GM19328 (cell line): ENCODE data around the gene CARD18.

Experiments used
- ATAC-seq: cut with Tn5 transposase; IDR thresholded peaks from one replicate; pipeline ENCODE4 v1.9.1; 2021; ENCODE audit warnings: mild to moderate bottlenecking, moderate library complexity; ENCODE audit not compliant: unreplicated experiment

Gene CARD18, protein sequence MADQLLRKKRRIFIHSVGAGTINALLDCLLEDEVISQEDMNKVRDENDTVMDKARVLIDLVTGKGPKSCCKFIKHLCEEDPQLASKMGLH

GRCh38 chr11:105139669-105140068 lies at the start of gene CARD18:
Gene CARD18 (minus strand): TSS chr11:105139769. CDS start chr11:105139726, 43 bp downstream.
- no peak for ATAC-seq

DNA sequence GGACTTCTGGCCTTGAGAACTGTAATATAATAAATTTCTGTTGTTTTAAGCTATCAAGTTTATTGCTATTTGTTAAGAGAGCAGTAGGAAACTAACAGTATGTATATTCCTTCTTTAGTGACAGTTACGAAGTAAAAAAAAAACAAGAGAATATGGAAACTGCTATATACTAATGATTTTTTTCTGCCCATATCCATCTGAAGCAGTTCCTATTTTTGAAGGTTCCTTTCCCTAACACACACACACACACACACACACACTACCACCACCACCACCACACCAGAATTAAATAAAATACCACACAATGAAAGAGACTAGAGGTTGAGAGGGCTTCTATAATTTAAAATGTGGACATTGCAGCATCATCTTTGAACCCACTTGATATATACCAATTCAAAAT lies 44.4 kb upstream of the CARD18 start:
- ATAC-seq: no peak

DNA sequence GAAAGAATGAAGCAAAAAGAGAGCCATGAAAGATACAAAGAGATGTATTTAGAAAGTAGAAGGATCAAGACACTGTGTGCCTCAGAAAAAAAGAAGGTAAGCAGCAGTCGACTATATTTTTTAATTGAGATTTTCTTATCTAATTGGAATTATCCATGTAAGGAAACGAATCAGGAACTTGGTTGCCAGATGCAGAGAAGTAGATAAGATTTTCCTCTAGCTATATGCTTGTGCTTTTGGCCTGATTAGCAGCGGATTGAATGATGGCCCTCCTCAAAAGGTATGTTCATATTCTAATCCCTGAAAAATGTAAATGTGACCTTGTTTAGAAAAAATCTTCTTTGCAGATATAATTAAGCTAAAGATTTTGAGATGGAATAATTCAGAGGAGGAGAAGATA lies 43.9 kb upstream of the CARD18 start:
- ATAC-seq: no peak

GRCh38 chr11:105181521-105181920 lies 42.0 kb upstream of the CARD18 start:
- ATAC-seq: no peak

GRCh38 chr11:105181100-105181499 lies 41.5 kb upstream of the CARD18 start:
- no peak for ATAC-seq

DNA sequence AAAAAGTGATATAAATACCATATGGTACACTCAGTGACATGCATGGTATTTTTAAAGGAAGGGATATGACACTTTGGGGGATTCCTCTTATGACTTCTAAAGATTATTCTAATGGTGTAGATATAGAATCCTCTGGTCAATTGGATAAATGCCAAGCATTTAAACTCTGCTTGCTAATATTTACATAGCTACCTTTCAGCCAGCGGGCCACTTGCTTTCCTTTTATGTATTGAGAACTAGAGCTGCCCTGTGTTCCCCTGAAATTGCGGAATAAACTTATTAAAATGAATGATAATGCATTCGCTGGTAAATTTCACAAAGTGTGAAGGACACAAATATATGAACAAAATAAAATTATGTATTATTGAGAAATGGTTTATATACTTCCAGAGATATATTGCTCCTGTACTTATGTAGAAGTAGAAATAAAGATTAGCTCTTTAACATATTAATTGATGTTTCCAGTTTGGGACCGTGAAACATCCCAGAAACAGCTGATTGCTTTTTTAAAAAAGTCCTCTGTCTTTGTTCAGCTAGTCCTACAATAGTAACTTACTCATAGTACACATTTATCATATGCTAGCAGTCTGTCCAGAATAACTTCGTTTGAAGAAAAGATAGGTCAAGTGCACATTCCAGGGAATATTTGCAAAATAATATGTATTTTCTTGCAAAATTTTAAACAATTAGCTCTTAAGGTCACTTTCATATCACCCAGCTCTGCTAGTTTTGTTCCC lies 40.1 kb upstream of the CARD18 start:
- no peak for ATAC-seq

- ATAC-seq: no peak
These were observed 38.1 kb upstream of the CARD18 start for GRCh38 chr11:105177658-105178057.

- no peak for ATAC-seq
These were observed 28.9 kb upstream of the CARD18 start for GRCh38 chr11:105168457-105168856.

DNA sequence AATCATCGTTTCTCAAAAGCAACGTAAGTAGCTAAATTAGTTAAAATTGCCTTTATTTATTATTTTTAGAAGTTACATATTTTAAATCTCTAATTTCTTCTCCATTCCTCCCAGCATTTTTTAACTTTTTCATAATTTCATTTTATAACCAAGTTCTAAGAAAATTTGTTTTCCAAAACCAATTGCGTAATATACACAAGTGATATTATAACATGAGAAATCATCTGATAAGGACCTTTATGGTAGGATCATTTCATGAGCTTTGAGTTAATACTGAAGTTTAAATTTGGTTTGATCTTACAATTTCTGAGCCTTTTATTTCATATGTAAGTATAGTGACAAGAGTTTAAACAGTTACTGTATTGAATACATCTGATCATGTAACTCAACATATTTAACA lies 27.7 kb upstream of the CARD18 start:
- no peak for ATAC-seq

DNA sequence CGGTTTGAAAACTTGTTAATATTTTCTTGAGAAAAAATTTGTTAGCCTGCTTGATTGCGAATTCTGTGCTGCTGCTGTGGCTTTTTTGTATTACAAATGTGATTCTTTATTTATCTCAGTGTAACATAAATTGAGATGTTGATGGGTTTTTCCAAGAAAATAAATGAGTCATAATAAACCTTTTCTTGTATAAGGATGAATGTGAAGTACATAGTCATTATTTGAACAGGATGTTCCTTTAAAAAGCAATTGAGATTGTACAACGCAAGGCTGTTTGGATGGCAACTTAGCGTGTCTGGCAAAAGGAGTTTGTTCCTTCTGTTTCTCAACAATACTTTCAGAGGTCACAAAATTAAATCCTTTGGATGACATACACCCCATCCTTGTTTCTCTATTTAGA lies 24.6 kb upstream of the CARD18 start:
- no peak for ATAC-seq

DNA sequence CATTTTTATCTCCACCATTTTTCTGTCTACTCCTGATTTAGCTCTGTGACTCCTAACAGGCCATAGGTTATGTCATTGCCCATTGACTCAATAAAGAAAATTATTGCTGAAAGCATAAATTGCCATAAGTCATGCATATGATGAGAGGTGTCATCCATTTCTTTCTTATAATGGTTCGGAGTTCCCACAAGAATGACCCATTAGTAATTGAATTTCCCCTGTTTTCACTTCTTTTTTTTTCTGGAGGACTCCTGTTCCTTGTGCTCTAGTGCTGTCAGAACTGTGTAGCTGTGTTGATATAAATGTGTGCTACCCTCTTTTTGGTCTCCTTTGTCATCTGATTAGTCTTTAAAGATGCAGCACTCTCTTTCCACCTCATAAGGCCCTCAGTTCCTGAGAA lies 22.9 kb upstream of the CARD18 start:
- no peak for ATAC-seq

- no peak for ATAC-seq
These were observed 18.9 kb upstream of the CARD18 start for GRCh38 chr11:105158436-105158835.

GRCh38 chr11:105156720-105157119 lies 17.2 kb upstream of the CARD18 start:
- ATAC-seq: no peak

DNA sequence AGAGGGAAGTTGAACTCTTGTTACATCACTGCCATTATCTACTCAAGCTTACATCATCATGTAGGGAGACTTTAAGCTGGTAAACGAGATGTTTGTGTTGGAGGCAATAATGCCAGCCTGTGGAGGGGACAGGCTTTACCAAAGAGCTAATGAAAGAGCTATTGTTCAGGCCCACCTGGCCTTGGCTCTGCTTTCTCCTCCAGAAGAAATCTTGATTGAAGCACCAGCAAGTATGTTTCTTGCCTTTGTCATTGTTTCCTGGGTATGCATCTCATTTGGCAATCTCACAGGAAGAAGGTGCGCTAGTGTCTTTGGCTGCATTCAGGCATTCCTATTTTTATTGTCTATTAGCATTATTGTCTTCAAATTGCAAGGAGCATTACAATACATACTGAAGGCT lies 16.7 kb upstream of the CARD18 start:
- no peak for ATAC-seq

- ATAC-seq: no peak
These were observed 16.1 kb upstream of the CARD18 start for GRCh38 chr11:105155679-105156078.

GRCh38 chr11:105153392-105153791 lies 13.8 kb upstream of the CARD18 start:
- no peak for ATAC-seq

DNA sequence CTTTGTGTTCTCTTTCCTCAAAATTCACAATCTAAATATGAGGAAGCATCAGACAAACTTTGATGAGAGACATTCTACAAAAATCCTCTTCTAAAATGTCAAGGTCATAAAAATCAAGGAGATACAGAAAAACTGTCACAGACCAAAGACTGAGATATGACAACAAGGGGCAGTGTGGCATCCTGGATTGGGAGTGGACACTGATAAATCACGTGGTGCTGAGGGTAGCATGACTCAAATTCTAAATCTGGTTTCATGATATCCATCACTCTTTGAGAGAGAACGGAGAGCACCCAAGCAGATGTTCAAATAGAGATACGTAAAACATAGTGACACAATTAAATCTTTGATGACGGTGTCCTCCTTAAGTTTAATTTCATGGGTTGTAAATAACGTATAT lies 13.0 kb upstream of the CARD18 start:
- ATAC-seq: no peak

DNA sequence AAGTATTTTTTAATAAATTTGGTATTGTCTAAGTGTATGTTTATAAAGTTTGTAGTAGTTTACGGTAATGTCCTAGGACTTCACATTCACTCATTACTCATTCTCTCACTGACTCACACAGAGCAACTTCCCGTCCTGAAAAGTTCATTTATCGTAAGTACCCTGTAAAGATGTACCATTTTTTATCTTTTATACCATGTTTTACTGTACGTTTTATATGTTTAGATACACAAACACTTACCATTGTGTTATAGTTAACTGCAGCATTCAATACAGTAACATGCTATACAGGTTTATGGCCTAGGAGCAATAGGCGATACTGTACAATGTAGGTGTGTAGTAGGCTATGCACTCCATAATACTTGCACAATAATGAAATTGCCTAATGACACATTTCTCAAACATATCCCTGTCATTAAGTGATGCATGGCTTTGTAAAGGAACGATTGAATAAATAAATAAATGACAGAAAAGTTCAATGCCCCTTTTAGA lies 12.5 kb upstream of the CARD18 start:
- no peak for ATAC-seq

DNA sequence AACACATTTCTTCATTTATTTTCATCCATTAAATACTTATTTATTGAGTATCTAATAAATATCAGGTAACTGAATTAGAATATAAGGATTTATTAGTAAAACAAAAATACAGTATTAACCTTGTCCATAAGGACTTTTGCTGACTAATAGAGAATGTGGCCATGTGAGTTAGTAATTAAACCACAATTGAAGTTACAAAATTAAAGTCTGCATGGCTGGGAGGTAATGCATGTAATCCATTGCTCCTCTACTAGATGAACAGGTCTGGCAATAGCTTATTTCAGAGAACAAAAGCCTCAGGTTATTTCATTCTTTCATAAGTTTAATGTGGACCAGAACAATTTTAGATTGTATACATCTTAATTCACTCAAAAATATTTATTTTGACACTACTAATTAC lies 9.9 kb upstream of the CARD18 start:
- ATAC-seq: no peak

GRCh38 chr11:105148241-105148640 lies 8.7 kb upstream of the CARD18 start:
- ATAC-seq: no peak

DNA sequence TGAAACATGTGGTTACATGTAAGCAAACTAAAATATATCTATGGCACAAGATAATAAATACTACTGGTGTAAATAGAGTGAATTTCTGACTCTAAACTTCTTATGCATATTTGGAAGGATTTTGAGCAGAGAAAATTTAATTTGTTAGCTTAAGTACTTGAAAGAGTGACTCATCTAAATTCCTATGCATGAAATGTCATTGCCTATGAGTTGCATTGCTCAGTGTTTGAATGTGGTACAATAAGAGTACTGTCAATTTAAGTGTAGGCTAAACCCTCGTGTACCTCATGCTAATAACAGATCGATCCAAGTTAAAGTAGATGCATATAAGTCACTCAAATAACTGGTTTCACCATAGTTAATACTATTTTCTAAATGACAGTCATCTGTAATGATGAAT lies 5.3 kb upstream of the CARD18 start:
- ATAC-seq: no peak

- no peak for ATAC-seq
These were observed 2.6 kb upstream of the CARD18 start for GRCh38 chr11:105142167-105142566.

DNA sequence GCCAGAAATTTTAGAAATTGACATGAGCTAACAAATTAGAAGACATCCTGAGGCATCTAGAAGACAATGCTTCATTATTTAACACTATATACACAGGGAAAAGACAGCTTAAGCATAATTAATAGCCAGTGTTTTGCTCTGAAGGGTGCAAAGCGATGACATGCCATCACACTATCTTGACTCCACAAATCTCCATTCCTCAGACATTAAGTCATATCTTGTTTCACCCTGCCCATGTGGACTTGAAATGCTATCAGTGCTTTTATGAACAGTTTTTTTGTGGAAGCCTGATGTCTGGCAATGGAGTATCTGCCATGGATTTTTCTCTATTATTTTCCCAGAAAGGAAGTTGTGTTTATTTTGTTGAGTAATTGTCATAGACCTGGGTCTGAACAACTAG lies 2.3 kb downstream of the CARD18 start:
- no peak for ATAC-seq
